Upper lobe of left lung (tissue), 4 donors: Measurements from ENCODE around the gene EXOC6B.

ENCODE experiments used
- POLR2A ChIP-seq, 4 donors: fragments of 450-650 bp; IDR thresholded peaks; one replicate each; pipeline ENCODE4 v1.5.1; 2016 to 2017; ENCODE audit warnings: antibody characterized with exemption in 4 of 4, mild to moderate bottlenecking in 2 of 4
- TF ChIP-seq, protein P1 (sequence below), 6 experiments: fragments of 450-650 bp in 4 of 6; fragments of 200-600 bp in 2 of 6; sonication (generic) in 2 of 6; IDR thresholded peaks; one replicate each; pipeline ENCODE4 v1.5.1; 2016 to 2019; ENCODE audit warnings: antibody characterized with exemption in 6 of 6

DNA sequence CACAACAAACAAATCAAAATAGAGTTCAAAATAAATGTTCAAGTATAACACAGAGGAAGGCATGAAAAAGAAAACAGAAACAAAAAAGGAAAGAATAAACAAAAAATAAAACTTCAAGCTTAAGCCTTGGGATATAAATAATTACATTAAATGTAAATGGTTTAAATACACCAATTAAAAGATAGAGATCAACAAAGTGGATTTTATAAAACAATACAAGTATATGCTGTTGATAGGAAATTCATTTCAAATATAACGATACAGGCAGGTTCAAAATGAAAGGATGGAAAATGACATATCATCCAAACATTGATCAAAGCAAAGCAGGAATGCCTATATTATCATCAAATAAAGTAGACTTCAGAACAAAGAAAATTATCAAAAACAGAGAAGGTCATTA, 16.7 kb downstream of the EXOC6B start:
- TF ChIP-seq, protein P1, sequence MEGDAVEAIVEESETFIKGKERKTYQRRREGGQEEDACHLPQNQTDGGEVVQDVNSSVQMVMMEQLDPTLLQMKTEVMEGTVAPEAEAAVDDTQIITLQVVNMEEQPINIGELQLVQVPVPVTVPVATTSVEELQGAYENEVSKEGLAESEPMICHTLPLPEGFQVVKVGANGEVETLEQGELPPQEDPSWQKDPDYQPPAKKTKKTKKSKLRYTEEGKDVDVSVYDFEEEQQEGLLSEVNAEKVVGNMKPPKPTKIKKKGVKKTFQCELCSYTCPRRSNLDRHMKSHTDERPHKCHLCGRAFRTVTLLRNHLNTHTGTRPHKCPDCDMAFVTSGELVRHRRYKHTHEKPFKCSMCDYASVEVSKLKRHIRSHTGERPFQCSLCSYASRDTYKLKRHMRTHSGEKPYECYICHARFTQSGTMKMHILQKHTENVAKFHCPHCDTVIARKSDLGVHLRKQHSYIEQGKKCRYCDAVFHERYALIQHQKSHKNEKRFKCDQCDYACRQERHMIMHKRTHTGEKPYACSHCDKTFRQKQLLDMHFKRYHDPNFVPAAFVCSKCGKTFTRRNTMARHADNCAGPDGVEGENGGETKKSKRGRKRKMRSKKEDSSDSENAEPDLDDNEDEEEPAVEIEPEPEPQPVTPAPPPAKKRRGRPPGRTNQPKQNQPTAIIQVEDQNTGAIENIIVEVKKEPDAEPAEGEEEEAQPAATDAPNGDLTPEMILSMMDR (IDR thresholded peaks at IDR 0.05) = no peak
- no peak for TF ChIP-seq POLR2A (IDR thresholded peaks at IDR 0.05)
